Measurements from ENCODE around the gene PERCC1. TPM values are rescaled to one million over a fixed set of nuclear protein-coding genes. Genes with fewer than 3 reads are reported as not detected.

PERCC1 gene
- total RNA-seq, 1 donor from 2014 or later: not detected

- H3K4me2 ChIP-seq (ENCODE audit: low read length): no peak overlapping the region
- peaks cover 18% of the 10 kb centered on the region for H3K36me3 Mint-ChIP-seq (ENCODE audit: low read depth, unreplicated experiment)
- H2AFZ ChIP-seq (ENCODE audit: low read depth, low read length): no peak overlapping the region
- H3K36me3 ChIP-seq (ENCODE audit: insufficient read depth, low read length): no peaks in the 10 kb centered on the region
- H3K4me3 Mint-ChIP-seq (ENCODE audit: unreplicated experiment): no peak overlapping the region
- no peaks in the 10 kb centered on the region for H3K4me1 Mint-ChIP-seq (ENCODE audit: low read depth, unreplicated experiment)
- DNase-seq (ENCODE audit: low read depth) (no peak), FAIRE-seq (no peak)
- TF ChIP-seq, protein P1, sequence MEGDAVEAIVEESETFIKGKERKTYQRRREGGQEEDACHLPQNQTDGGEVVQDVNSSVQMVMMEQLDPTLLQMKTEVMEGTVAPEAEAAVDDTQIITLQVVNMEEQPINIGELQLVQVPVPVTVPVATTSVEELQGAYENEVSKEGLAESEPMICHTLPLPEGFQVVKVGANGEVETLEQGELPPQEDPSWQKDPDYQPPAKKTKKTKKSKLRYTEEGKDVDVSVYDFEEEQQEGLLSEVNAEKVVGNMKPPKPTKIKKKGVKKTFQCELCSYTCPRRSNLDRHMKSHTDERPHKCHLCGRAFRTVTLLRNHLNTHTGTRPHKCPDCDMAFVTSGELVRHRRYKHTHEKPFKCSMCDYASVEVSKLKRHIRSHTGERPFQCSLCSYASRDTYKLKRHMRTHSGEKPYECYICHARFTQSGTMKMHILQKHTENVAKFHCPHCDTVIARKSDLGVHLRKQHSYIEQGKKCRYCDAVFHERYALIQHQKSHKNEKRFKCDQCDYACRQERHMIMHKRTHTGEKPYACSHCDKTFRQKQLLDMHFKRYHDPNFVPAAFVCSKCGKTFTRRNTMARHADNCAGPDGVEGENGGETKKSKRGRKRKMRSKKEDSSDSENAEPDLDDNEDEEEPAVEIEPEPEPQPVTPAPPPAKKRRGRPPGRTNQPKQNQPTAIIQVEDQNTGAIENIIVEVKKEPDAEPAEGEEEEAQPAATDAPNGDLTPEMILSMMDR (IDR thresholded peaks at IDR 0.05; ENCODE audit: insufficient read depth, low read depth, low read length): no peak
- TF ChIP-seq EZH2 (IDR thresholded peaks at IDR 0.05; ENCODE audit: insufficient read depth, low read length): no peak
- H3K27ac ChIP-seq (ENCODE audit: low read depth, low read length): no peak overlapping the region
- no peak overlapping the region for H3K27ac Mint-ChIP-seq (ENCODE audit: unreplicated experiment)
- no peaks in the 10 kb centered on the region for H3K79me2 ChIP-seq (ENCODE audit: insufficient read depth, low read length)
- no peaks in the 10 kb centered on the region for H3K27me3 Mint-ChIP-seq (ENCODE audit: low read depth, unreplicated experiment)
- no peaks in the 10 kb centered on the region for H3K4me1 ChIP-seq (ENCODE audit: insufficient read depth, low read length)
- H3K9me3 ChIP-seq (ENCODE audit: insufficient read depth, low read depth, low read length): no peaks in the 10 kb centered on the region
- no peaks in the 10 kb centered on the region for H3K9me3 Mint-ChIP-seq (ENCODE audit: unreplicated experiment)
- no peaks in the 10 kb centered on the region for H4K20me1 ChIP-seq (ENCODE audit: insufficient read depth, low read length)
- no peak overlapping the region for H3K4me3 ChIP-seq (ENCODE audit: insufficient read depth, low read depth, low read length)
- H3K9ac ChIP-seq (ENCODE audit: low read length): no peak overlapping the region
- H3K27me3 ChIP-seq (ENCODE audit: insufficient read depth, low read length): no peaks in the 10 kb centered on the region
Measured at GRCh38 chr16:1389762-1390161, 41.1 kb upstream of the PERCC1 start.

- no peak overlapping the region for H3K27ac Mint-ChIP-seq (ENCODE audit: unreplicated experiment)
- no peak for DNase-seq (ENCODE audit: low read depth)
- Histone ChIP-seq H3K36me3 (ENCODE audit: insufficient read depth, low read length) (no peaks in the 10 kb centered on the region), H2AFZ (ENCODE audit: low read depth, low read length) (no peak overlapping the region), H3K27me3 (ENCODE audit: insufficient read depth, low read length) (no peaks in the 10 kb centered on the region), H3K9me3 (ENCODE audit: insufficient read depth, low read depth, low read length) (no peaks in the 10 kb centered on the region), H3K4me1 (ENCODE audit: insufficient read depth, low read length) (no peaks in the 10 kb centered on the region), H3K79me2 (ENCODE audit: insufficient read depth, low read length) (no peaks in the 10 kb centered on the region), H3K27ac (ENCODE audit: low read depth, low read length) (no peak overlapping the region), H3K4me3 (ENCODE audit: insufficient read depth, low read depth, low read length) (no peak overlapping the region), H4K20me1 (ENCODE audit: insufficient read depth, low read length) (no peaks in the 10 kb centered on the region), H3K4me2 (ENCODE audit: low read length) (no peak overlapping the region), H3K9ac (ENCODE audit: low read length) (no peak overlapping the region)
- no peak for TF ChIP-seq EZH2 (IDR thresholded peaks at IDR 0.05; ENCODE audit: insufficient read depth, low read length)
- TF ChIP-seq, protein P1 (IDR thresholded peaks at IDR 0.05; ENCODE audit: insufficient read depth, low read depth, low read length): no peak
- H3K4me1 Mint-ChIP-seq (ENCODE audit: low read depth, unreplicated experiment): no peaks in the 10 kb centered on the region
- peaks cover 17% of the 10 kb centered on the region for H3K36me3 Mint-ChIP-seq (ENCODE audit: low read depth, unreplicated experiment)
- no peak overlapping the region for H3K4me3 Mint-ChIP-seq (ENCODE audit: unreplicated experiment)
- no peaks in the 10 kb centered on the region for H3K9me3 Mint-ChIP-seq (ENCODE audit: unreplicated experiment)
- FAIRE-seq: no peak
- no peaks in the 10 kb centered on the region for H3K27me3 Mint-ChIP-seq (ENCODE audit: low read depth, unreplicated experiment)
Measured at GRCh38 chr16:1390239-1390779, 40.6 kb upstream of the PERCC1 start.

GRCh38 chr16:1392826-1393225, 38.1 kb upstream of the PERCC1 start:
- Mint-ChIP-seq H3K27me3 (ENCODE audit: low read depth, unreplicated experiment) (no peaks in the 10 kb centered on the region), H3K9me3 (ENCODE audit: unreplicated experiment) (no peaks in the 10 kb centered on the region), H3K4me1 (ENCODE audit: low read depth, unreplicated experiment) (no peaks in the 10 kb centered on the region), H3K4me3 (ENCODE audit: unreplicated experiment) (no peak overlapping the region), H3K27ac (ENCODE audit: unreplicated experiment) (no peak overlapping the region), H3K36me3 (ENCODE audit: low read depth, unreplicated experiment) (peaks cover 16% of the 10 kb centered on the region)
- no peak overlapping the region for H3K27ac ChIP-seq (ENCODE audit: low read depth, low read length)
- H3K4me1 ChIP-seq (ENCODE audit: insufficient read depth, low read length): no peaks in the 10 kb centered on the region
- no peaks in the 10 kb centered on the region for H3K27me3 ChIP-seq (ENCODE audit: insufficient read depth, low read length)
- H3K36me3 ChIP-seq (ENCODE audit: insufficient read depth, low read length): no peaks in the 10 kb centered on the region
- DNase-seq (ENCODE audit: low read depth) (no peak), FAIRE-seq (no peak)
- TF ChIP-seq, protein P1 (IDR thresholded peaks at IDR 0.05; ENCODE audit: insufficient read depth, low read depth, low read length): no peak
- TF ChIP-seq EZH2 (IDR thresholded peaks at IDR 0.05; ENCODE audit: insufficient read depth, low read length): no peak
- H3K9ac ChIP-seq (ENCODE audit: low read length): no peak overlapping the region
- H4K20me1 ChIP-seq (ENCODE audit: insufficient read depth, low read length): no peaks in the 10 kb centered on the region
- no peak overlapping the region for H3K4me2 ChIP-seq (ENCODE audit: low read length)
- no peak overlapping the region for H3K4me3 ChIP-seq (ENCODE audit: insufficient read depth, low read depth, low read length)
- no peaks in the 10 kb centered on the region for H3K9me3 ChIP-seq (ENCODE audit: insufficient read depth, low read depth, low read length)
- no peaks in the 10 kb centered on the region for H3K79me2 ChIP-seq (ENCODE audit: insufficient read depth, low read length)
- H2AFZ ChIP-seq (ENCODE audit: low read depth, low read length): no peak overlapping the region

Data from astrocyte (in vitro differentiated cells and primary cell).